Superior temporal gyrus (tissue), 1 donor: ENCODE results near the gene GPR22.
A peak's percentile ranks its signal among the peaks of the same experiment; 100 is the strongest.

Experiments used
- DNase-seq: peaks from one replicate; pipeline ENCODE4 v3.0.0-alpha.2; 2016; ENCODE audit errors: extremely low spot score

Gene GPR22

DNA sequence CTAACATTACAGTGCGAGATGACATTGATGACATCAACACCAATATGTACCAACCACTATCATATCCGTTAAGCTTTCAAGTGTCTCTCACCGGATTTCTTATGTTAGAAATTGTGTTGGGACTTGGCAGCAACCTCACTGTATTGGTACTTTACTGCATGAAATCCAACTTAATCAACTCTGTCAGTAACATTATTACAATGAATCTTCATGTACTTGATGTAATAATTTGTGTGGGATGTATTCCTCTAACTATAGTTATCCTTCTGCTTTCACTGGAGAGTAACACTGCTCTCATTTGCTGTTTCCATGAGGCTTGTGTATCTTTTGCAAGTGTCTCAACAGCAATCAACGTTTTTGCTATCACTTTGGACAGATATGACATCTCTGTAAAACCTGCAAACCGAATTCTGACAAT lies 4.3 kb downstream of the GPR22 start:
- peak; percentile 53 for DNase-seq

DNA sequence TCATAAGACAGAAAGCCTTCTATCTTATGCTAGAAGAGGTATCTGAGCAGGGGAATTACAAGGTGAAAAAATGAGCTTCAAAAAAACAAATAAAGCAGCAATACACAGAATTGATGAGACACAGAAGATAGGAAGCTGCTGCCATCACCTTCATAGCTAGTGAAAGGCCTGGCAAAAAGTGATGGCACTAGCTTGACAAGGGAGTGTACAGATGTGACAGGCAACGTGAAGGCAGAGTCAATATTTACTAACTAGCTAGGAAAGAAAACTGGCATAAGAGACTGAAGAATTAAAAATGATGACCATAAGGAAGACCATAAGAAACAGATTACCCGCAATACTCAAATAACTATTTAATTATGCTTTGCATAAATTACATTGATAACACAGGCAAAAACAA lies 9.4 kb downstream of the GPR22 start:
- no peak for DNase-seq

DNA sequence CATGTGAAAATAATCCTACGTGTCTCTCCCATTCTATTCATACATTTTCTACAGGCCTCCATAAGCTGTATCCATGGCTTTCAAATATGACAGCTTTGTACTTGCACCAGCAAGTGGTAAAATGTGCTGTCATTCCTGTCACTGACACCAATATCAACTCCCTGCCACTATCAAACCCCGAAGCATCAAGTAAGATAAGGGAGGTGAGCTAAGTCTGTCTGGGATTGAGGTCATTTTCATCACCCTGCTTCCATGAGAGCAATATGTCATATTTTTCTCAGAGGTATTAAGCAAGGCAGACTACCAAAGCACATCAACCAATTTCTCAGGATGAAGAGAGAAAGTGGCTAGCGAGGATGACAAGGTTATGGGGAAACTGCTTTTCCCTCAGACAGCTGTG lies 11.1 kb downstream of the GPR22 start:
- DNase-seq, result no peak

GRCh38 chr7:107482571-107482970 lies 12.7 kb downstream of the GPR22 start:
- DNase-seq, result no peak

GRCh38 chr7:107486041-107486440 lies 16.2 kb downstream of the GPR22 start:
- DNase-seq, result no peak

DNA sequence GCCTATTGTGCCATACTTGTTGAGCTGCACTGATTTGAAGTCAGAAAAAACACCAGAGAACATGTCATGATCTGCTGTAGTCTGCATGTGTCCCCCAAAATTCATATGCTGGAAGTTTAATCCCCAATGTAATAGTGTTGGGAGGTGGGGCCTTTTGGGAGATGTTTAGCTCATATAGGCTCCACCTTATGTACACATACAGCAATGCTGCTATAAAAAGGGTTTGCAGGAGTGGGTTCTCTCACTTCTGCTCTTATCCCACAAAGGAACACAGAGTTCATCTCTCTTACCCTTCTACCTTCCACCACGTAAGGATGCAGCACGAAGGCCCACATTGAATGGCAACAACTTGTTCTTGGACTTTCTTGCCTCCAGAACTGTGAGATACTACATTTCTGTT lies 23.0 kb downstream of the GPR22 start:
- no peak for DNase-seq

- no peak for DNase-seq
Observed at GRCh38 chr7:107494315-107494751, 24.5 kb downstream of the GPR22 start.

- DNase-seq, result no peak
Observed at GRCh38 chr7:107494884-107495283, 25.0 kb downstream of the GPR22 start.

DNA sequence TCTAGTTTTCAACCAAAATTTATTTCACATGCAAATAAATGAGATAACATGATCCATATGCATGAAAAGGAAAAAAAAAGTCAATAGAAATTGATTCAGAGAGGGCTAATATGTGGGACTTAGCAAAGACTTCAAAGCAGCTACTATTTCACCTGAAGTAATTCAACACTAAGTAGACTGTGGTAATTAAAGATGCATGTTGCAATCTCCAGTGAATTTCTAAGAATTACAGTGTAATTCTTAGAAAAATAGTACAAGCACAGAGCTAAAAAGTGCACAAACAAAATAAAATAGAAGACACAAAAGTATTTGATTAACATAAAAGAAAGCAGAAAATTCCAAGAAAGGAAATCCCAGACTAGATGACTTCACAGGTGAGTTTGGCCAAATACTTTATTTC lies 25.7 kb downstream of the GPR22 start:
- DNase-seq, result no peak

- DNase-seq, result no peak
Observed at GRCh38 chr7:107499731-107500130, 29.9 kb downstream of the GPR22 start.

GRCh38 chr7:107501593-107501992 lies 31.7 kb downstream of the GPR22 start:
- no peak for DNase-seq

DNA sequence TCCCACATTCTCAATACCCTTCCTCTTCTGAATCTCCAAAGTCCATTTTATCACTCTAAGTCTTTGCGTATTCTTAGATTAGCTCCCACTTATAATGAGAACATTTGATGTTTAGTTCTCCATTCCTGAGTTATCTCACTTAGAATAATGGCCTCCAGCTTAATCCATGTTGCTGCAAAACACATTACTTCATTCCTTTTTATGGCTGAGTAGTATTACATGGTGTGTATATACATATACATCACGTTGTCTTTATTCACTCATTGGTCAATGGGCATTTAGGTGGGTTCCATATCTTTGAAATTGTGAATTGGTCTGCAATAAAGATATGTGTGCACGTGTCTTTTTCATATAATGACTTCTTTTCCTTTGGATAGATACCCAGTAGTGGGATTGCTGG lies 32.3 kb downstream of the GPR22 start:
- no peak for DNase-seq

GRCh38 chr7:107502797-107503196 lies 32.9 kb downstream of the GPR22 start:
- DNase-seq, result no peak

DNA sequence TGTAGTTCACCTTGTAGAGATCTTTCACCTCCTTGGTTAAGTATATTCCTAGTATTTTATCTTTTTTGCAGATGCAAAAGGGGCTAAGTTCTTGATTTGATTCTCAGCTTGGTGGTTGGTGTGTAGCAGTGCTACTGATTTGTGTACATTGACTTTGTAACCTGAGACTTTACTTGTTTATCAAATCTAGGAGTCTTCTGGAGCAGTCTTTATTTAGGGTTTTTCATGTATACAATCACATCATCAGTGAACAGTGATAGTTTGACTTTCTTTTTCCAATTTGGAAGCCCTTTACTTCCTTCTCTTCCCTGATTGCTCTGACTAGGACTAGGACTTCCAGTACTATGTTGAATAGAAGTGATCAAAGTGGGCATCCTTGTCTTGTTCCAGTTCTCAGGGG lies 33.8 kb downstream of the GPR22 start:
- no peak for DNase-seq

- no peak for DNase-seq
Observed at GRCh38 chr7:107505362-107505761, 35.5 kb downstream of the GPR22 start.

DNA sequence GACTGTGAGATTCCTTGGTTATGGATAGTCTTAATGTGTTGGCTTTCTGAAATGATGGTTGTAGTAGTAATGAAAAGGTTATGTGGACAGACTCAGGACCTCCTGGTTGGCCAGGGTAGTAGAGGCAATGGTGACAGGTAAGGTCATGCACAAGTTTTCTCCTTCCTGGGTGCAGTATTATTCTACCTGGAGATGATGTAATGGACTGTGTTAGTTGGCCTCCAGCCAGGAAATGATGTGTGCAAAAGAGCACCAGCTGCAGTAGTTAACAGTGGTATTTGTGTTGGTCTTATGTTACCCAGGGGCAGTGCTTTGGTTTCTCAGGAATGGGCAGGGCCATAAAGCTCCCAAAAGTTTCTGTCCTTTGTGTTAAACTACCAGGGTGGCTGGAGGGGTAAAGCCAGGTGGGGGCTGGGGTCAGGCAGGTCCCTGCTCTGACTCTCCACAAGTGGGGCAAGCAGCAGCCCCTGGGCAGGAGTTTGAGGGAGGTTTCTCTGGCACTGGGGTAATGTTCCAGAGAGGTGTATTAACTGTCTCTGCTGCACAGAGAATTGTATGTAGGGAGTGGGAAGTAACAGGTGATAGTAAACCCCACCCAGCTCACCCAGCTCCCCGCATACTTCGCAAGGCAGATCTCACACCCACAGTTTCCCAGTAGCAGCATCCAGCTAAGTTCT lies 36.3 kb downstream of the GPR22 start:
- DNase-seq, result no peak

DNA sequence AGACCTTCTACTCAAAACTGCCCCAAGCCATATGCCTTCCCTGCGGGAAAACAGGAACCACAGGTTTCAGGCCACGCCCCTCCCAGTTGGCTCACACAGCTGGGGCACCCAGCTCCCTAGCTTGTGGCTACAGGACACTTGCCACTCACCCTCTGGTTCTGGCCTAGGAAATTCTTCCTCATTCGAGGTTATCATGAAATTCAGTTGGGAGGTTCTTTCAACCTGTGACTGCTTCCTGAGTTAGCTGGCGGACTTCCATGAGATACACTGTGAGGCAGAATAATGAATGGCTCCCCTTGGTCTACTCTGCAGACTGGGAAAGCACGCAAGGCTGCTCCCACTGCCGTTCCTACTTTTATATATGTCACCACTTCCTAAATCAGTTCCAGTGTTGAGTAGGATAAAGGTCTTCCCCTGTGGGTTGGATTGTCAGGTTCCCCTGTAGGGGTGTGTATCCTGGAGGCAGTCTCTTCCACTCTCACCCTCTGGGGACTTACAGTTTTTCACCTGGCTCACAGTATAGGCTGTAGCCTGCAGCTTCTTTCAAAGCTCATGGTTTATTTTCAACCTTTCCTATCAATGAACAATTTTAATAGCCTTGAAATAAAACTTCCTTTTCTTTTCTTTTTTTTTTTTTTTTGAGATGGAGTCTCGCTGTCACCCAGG lies 37.0 kb downstream of the GPR22 start:
- no peak for DNase-seq
